T-helper 1 cell (primary cell): ENCODE results near the gene MRM1.

ENCODE experiments used
- DNase-seq, 5 donors: peaks; one replicate each; pipeline ENCODE4 v3.0.0-alpha.2; 2012 to 2020

MRM1 gene

DNA sequence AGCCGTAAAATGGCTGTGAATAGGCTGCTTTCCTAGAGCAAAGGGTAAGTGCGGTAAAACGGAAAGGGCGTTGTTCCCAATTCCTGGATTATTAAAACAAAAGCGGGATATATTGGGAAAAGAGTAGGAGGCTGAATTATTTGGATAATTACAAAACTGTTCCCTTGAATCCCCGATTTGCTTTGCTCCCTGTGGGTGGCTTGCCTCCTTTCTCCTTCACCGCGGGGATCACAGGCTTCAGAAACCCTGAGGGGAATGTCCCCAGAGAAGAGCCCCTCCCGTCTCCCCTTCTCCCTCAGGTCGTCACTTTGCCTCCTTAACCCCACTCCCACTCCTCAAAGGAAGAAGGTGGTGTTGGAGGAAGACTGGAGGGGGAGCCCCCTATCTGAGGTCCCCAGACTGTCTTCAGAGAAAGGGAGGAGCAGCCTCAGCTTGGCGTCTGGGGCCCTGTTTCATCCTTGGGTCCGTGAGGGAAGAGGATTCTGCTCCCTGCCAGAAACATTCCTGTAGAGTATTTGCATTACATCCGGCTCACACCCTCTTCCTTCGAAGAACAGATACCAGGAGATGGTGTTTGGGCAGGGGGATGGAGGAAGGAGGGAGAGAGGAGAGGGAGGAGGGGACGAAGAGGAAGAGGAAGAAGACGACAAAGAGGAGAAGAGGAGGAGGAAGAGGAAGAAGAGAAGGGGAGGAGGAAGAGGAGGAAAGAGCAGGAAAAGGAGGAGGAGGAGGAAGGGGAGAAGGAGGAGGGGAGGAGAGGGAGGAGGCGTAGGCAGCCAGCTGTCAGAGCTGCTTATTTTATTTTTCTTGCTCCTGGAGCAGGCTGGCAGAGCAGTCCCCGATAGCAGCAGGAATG lies 31.8 kb downstream of the MRM1 start:
- no peak for DNase-seq

DNA sequence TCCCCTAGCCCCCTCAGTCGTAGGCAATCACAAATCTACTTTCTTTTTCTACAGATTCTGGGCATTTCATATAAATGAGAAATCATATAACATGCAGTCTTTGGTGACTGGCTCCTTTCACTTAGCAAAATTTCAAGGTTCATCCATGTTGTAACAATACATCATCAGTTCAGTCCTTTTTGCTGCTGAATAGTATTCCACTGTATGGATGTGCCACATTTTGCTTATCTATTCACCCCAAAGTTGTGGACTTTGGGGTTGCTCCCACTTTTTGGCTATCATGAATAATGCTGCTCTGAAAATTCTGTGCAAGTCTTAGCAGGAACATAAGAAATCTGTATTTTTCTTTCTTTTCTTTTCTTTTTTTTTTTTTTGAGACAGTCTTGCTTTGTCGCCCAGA lies 39.0 kb downstream of the MRM1 start:
- no peak for DNase-seq

- DNase-seq = no peak
Measured at GRCh38 chr17:36640836-36641235, 39.5 kb downstream of the MRM1 start.

DNA sequence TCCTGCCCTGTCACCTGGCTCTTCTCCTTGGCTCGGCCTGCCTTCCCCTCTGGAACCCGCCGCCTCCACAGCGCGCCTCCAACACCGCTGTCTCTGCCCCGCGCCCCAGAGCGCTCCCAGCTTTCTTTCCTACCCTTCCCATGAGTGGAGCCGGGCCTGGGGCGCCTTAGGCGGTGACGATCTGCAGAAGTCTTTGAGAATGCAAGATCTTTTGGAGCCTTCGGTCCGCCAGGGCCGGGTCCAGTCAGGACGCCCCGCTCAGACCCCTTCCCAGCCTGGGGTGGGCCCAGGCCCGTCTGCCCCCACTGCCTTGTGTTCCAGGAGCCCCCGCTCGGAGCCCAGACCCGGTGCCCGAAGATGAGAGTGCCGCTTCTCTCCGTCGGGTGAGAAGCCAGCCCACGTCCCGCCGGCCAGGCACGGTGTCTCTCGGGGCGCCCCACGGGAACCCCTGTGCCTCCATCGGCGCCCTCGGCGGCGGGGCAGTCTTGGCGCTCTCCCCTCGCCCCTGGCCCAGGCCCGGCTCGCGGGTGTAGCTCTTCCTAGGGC lies 40.0 kb downstream of the MRM1 start:
- DNase-seq = no peak

DNA sequence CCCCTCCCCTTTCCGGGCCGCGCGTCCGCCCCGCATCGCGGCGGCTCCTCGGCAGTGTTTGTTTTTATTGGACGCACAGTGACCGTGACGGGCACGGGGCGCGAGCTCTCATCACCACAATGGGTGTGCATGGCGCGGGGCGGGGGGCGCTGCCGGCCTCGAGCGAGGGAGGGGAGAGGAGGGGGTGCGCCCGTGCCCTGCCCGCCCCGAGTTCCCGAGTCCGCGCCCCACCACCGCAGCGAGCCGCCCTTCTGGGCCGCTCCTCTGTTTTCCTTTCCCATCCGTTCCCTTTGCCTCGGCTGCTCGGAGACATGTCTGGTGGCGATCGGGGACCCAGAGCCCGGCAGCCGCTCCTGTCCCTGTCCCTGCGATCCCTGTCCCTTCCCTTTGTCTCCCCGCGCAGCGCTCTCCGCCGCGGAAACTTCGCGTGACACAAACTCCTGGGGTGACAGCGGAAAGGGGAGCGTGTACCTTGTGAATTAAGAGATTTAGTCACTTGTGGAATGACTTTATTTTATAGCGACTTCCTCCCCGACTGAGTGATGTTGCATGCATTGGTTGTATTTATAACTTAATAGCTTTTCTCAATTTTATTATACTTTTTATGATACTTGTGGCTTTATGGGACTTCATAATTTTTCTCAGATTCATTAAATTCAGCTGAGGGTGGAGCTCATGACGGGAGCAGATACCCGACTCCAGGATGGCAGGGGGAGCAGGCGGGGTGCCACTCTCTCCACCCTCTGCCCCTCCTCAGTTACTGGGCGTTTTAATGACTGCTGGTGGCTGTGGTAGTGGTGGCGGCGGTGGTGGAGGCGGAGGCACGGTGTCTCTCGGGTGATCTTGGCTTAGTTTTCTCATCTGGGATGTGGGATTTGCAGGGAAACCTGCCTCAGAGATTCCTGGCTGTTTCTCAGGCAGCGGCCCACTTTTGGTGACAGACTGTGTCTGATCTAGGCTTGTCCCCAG lies 40.8 kb downstream of the MRM1 start:
- DNase-seq = peak in 1 of 5 donors; percentile 9

DNA sequence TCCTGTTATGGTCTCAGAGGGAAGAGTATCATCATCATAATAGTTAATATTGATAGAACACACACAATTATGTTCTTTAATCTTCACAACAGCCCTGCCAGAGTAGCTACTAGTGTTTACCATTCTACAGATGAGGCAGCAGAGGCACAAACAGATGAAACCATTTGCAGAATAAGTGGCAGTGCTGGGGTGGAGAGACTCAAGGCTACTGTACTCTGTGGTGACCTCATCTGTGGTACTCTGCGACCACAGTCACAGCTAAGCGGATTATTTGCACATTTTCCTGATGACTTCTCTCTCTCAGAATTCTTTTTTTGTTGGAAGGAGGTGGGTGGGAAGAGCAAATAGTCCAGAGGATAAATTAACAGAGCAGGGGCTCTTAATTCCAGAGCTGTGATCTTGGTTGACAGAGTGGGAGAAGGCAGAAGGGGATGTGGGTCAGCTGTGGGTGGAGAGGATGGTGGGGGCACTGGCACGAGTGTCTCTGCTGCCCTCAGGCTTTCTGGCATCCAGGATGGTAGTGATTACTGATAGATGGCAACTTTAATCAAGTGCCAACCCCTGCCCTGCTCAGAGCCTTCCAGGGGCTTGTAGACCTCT lies 41.8 kb downstream of the MRM1 start:
- DNase-seq = no peak

DNA sequence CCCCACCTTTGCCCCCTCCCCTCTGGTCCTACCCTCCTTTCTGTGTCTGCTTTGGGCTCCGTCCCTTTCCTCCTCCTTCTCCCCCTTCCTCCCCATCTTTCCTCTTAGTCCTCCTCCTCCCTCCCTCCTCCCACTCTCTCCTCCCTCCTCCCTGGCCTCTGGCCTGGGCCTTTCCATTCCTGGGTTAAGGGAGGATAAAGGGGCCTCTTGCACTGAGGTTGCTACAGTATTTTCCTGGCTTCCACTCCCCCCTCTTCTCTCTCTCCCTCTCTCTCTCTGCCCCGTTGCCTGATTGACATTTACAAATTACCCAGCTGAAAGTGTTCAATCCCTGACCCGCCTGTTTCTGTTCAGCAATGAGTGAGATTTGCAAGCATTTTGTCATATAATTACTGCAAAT lies 44.0 kb downstream of the MRM1 start:
- DNase-seq = no peak

DNA sequence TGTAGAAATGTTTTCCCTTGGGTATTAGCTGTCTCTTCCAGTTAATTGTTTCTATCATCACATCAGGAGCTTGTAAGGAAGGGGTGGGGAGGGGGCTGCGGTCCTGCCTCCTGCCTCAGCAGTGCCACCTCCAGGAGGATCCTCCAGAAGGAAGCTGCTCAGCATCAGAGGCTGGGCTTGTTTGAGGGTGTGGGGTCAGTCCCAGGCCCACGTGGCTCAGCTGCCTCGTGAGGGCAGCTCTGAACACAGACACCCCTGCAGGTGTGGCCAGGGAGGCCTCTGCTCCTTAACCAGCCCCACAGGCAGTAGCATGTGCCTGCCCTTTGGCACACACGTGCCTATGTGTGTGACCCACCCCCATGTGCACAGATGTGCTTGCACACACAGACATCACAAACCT lies 46.3 kb downstream of the MRM1 start:
- DNase-seq = no peak

DNA sequence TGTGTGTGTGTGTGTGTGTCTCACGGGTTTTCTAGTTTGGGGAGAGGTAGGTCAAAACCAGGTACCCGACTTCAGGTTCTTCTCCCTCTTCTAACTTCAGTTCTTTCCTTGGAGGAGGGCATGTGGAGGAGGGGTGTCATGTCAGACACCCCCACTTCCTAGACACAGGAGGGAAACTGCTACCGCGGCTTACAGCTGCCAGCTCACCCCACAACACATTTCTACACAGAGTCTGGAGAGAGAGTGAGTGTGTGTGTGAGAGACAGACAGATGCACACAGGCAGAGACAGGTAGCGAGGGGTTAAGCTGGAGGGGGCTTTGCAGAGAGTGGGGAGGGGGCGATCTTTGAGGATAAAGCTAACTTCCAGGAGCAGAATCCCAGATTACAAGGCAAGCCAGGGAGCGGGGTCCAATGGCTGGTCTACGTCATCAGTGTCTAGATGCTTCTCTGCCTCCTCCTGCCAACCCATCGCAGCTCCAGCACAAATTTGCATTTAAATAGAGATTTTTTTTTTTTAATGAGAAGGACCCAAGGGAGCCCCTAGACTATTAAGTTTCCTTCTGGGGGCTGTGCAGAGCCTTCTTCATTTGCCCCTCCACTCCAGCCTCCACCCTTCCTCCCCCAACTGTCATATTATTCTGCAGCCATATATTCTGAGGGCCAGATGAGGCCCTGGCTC lies 48.9 kb downstream of the MRM1 start:
- DNase-seq = no peak

DNA sequence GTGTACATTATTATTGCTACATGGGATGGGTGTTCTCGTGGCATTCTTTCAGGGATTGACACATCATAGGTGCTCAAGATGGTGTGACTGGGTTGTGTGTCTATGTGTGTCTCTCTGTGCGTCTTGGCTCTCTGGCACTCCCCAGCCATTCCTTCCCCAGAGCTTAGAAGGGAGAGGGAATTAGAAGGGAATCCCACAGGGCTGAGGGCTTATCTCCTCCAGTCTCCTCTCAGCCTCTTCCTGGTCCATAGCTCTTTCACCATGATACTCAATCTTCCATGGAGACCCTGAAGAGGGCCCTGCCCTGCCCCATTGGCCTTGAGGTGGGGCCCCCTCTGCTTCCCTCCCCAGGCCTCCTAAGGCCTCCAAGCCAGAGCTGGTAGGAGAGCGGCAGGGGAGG lies 52.0 kb downstream of the MRM1 start:
- DNase-seq = no peak

GRCh38 chr17:36653856-36654255 lies 52.5 kb downstream of the MRM1 start:
- no peak for DNase-seq

- DNase-seq = no peak
Measured at GRCh38 chr17:36655726-36656125, 54.3 kb downstream of the MRM1 start.

GRCh38 chr17:36657390-36657762 lies 56.0 kb downstream of the MRM1 start:
- no peak for DNase-seq

DNA sequence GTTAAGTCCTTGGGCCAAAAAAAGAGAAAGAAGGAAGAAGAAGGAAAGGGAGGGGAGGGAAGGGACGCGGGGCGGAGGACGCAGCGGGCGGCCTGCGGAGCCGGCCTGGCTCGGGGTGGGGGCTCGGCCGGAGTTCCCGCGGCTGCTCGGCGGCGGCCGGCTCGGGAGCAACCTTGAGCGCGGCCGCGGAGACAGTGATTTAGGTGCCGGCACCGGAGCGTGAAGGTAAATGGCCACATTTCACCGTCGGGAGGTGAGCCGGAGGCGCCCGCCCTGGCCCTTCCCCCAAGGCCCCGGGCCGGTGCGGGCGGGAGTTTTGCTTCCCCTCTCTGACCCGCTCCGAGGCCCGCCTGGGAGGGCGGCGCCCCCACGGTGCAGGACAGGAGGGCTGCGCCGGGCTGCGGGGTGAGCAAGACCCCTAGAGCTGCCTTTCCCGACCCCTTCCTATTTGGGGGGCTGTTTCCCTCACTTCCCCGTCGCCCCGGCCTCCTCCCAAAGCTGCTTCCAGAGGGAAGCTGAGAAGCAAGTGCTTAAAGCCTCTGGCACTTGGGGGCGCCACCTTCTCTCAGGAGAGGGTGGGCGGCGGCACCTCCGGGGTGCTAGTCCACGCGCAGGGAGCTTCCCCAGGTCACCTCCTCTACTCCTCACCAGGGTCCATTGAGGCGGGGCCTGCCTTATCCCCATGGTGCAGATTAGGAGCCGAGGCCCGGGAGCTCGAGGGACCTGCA lies 56.5 kb downstream of the MRM1 start:
- no peak for DNase-seq
